DOHH2 (cell line): ENCODE results near the gene ZG16.

Experiments used
- H3F3A ChIP-seq: fragments of 200-600 bp; sonication (generic), shearing (Covaris generic); 2 replicates; pipeline ENCODE4 v1.6.0; 2016; ENCODE audit warnings: antibody characterized with exemption, mild to moderate bottlenecking; ENCODE audit not compliant: control insufficient read depth, insufficient read depth
- H3K27ac ChIP-seq: fragments of 200-600 bp; sonication (generic); 2 replicates; pipeline ENCODE4 v1.5.1; 2014; ENCODE audit warnings: low read depth, mild to moderate bottlenecking, low read length, moderate library complexity
- H3K27me3 ChIP-seq: fragments of 200-600 bp; sonication (generic); 2 replicates; pipeline ENCODE4 v1.6.1; 2014; ENCODE audit warnings: mild to moderate bottlenecking, low read length, mixed read lengths; ENCODE audit not compliant: control insufficient read depth
- H3K36me3 ChIP-seq: fragments of 200-600 bp; sonication (generic); 2 replicates; pipeline ENCODE4 v1.6.1; 2014; ENCODE audit warnings: mild to moderate bottlenecking, low read length, moderate library complexity, mixed read lengths; ENCODE audit not compliant: control insufficient read depth
- H3K4me1 ChIP-seq: fragments of 200-600 bp; sonication (generic); 2 replicates; pipeline ENCODE4 v1.6.1; 2014; ENCODE audit warnings: mild to moderate bottlenecking, low read length, mixed read lengths; ENCODE audit not compliant: control insufficient read depth
- H3K4me2 ChIP-seq: fragments of 200-600 bp; sonication (generic); 2 replicates; pipeline ENCODE4 v1.6.0; 2014; ENCODE audit warnings: mild to moderate bottlenecking, low read length, moderate library complexity
- H3K4me3 ChIP-seq: fragments of 200-600 bp; sonication (generic); 2 replicates; pipeline ENCODE4 v1.5.1; 2014; ENCODE audit warnings: mild to moderate bottlenecking, low read length, mixed read lengths
- H3K79me2 ChIP-seq: fragments of 200-600 bp; sonication (generic); 2 replicates; pipeline ENCODE4 v1.6.1; 2014; ENCODE audit warnings: mild to moderate bottlenecking, low read length, mixed read lengths; ENCODE audit not compliant: control insufficient read depth
- H3K9me2 ChIP-seq: fragments of 200-600 bp; sonication (generic); replicated peaks from 2 replicates; pipeline ENCODE4 v1.6.1; 2014; ENCODE audit warnings: mild to moderate bottlenecking, low read length, mixed read lengths; ENCODE audit not compliant: control insufficient read depth
- H3K9me3 ChIP-seq: fragments of 200-600 bp; sonication (generic); 2 replicates; pipeline ENCODE4 v1.6.1; 2014; ENCODE audit warnings: antibody characterized with exemption, low read length, mixed read lengths; ENCODE audit not compliant: control insufficient read depth, insufficient read depth
- H4K20me1 ChIP-seq: fragments of 200-600 bp; sonication (generic); 2 replicates; pipeline ENCODE4 v1.6.0; 2014; ENCODE audit warnings: low read depth, mild to moderate bottlenecking, antibody characterized with exemption, low read length, moderate library complexity; ENCODE audit not compliant: control insufficient read depth, insufficient read depth
- CTCF ChIP-seq: fragments of 200-600 bp; sonication (generic); IDR thresholded peaks from one replicate; pipeline ENCODE4 v1.5.1; 2014; ENCODE audit warnings: antibody characterized with exemption, mild to moderate bottlenecking, low read depth, low read length; ENCODE audit not compliant: poor library complexity, severe bottlenecking
- EZH2phosphoT487 ChIP-seq: fragments of 200-600 bp; sonication (generic); IDR thresholded peaks from 2 replicates; pipeline ENCODE4 v1.6.1; 2017; ENCODE audit warnings: borderline replicate concordance, mild to moderate bottlenecking, antibody characterized with exemption, low read length, moderate library complexity, mixed read lengths

The ZG16 gene

GRCh38 chr16:29814592-29814991, 36.5 kb downstream of the ZG16 start:
- no peaks in the 10 kb centered on the region for H3K9me3 ChIP-seq
- H3K27me3 ChIP-seq, result no peaks in the 10 kb centered on the region
- peaks cover 35% of the 10 kb centered on the region for H3K79me2 ChIP-seq
- H3K9me2 ChIP-seq, result no peaks in the 10 kb centered on the region
- no peak for TF ChIP-seq EZH2phosphoT487
- H3K4me1 ChIP-seq, result peaks cover 80% of the 10 kb centered on the region
- peak overlapping the region; percentile 89 for H3K27ac ChIP-seq
- H3F3A ChIP-seq, result peaks cover 13% of the 10 kb centered on the region
- peak overlapping the region; percentile 93 for H3K4me3 ChIP-seq
- peaks cover 15% of the 10 kb centered on the region; the same call in 1 of the 2 replicates for H4K20me1 ChIP-seq
- H3K4me2 ChIP-seq, result peak overlapping the region; percentile 98
- peaks cover 39% of the 10 kb centered on the region for H3K36me3 ChIP-seq

- Histone ChIP-seq H3F3A (peaks cover 13% of the 10 kb centered on the region), H3K36me3 (peaks cover 39% of the 10 kb centered on the region), H3K27ac (peak overlapping the region; percentile 89), H3K9me2 (no peaks in the 10 kb centered on the region), H3K4me1 (peaks cover 80% of the 10 kb centered on the region), H3K9me3 (no peaks in the 10 kb centered on the region), H4K20me1 (peaks cover 15% of the 10 kb centered on the region; the same call in 1 of the 2 replicates), H3K4me3 (peak overlapping the region; percentile 93), H3K79me2 (peaks cover 38% of the 10 kb centered on the region), H3K27me3 (no peaks in the 10 kb centered on the region), H3K4me2 (peak overlapping the region; percentile 98)
- TF ChIP-seq CTCF (no peak), EZH2phosphoT487 (no peak)
Measured at GRCh38 chr16:29815032-29815721, 37.1 kb downstream of the ZG16 start.

- H3K4me2 ChIP-seq, result peak within 1 kb of the TSS; percentile 98
- peaks cover 46% of the 10 kb centered on the region for H3K79me2 ChIP-seq
- H3K9me2 ChIP-seq, result no peaks in the 10 kb centered on the region
- H3F3A ChIP-seq, result peaks cover 5% of the 10 kb centered on the region
- peaks cover 80% of the 10 kb centered on the region for H3K4me1 ChIP-seq
- peak within 1 kb of the TSS; percentile 89 for H3K27ac ChIP-seq
- peaks cover 15% of the 10 kb centered on the region; the same call in 1 of the 2 replicates for H4K20me1 ChIP-seq
- no peaks in the 10 kb centered on the region for H3K27me3 ChIP-seq
- no peak for TF ChIP-seq EZH2phosphoT487
- TF ChIP-seq CTCF, result peak; percentile 86
- H3K4me3 ChIP-seq, result peak within 1 kb of the TSS; percentile 93
- no peaks in the 10 kb centered on the region for H3K9me3 ChIP-seq
- peaks cover 41% of the 10 kb centered on the region for H3K36me3 ChIP-seq
Measured at GRCh38 chr16:29815793-29816693, 38.0 kb downstream of the ZG16 start, which contains the start of gene PAGR1. Gene PAGR1, plus strand, starts transcription at chr16:29816152. Its CDS starts 374 bp downstream, at chr16:29816526.
